ENCODE measurements around the gene DCC.

The DCC gene

GRCh38 chr18:52339891-52340371 lies at the start of gene DCC:
Gene DCC (plus strand): TSS chr18:52340197. CDS start chr18:52340788, 591 bp downstream.
- ChIA-PET CTCF (no interaction called here), POLR2A (no interaction called here)
- peak; percentile 11 for DNase-seq (ENCODE audit: extremely low spot score)
- no peak for TF ChIP-seq FOXM1 (IDR thresholded peaks at IDR 0.05; ENCODE audit: borderline replicate concordance)
- TF ChIP-seq SP1 (IDR thresholded peaks at IDR 0.05): no peak
- TF ChIP-seq NFRKB (IDR thresholded peaks at IDR 0.05): no peak
- no peak for TF ChIP-seq ARNT (IDR thresholded peaks at IDR 0.05)
- TF ChIP-seq FOXK2 (IDR thresholded peaks at IDR 0.05): no peak
- no peak for TF ChIP-seq LEF1 (IDR thresholded peaks at IDR 0.05; ENCODE audit: borderline replicate concordance)
- no peak for TF ChIP-seq SUZ12 (IDR thresholded peaks at IDR 0.05)
- TF ChIP-seq FOXA1 (IDR thresholded peaks at IDR 0.05): no peak

DNA sequence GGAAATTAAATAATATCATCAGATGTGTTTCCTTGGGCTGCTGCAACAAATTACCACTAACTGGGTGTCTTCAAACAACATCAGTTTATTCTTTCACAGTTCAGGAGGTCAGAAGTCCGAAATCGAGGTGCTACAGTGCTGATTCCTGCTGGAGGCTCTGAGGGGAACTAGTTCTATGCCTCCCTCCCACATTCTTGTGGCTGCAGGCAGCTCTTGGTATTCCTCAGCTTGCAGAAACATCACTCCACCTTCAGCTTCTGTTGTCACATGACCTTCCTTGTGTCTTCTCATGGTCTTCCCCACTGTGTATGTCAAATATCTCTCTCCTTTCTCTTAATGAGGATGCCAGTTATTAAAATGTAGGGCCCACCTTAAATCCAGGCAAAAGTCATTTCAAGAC lies 29.3 kb upstream of the DCC start:
- POLR2A ChIA-PET: no interaction called here
- no peak for DNase-seq (ENCODE audit: extremely low spot score)
- TF ChIP-seq CTBP1 (IDR thresholded peaks at IDR 0.05; ENCODE audit: borderline replicate concordance) (no peak), ARNT (IDR thresholded peaks at IDR 0.05) (no peak), NFRKB (IDR thresholded peaks at IDR 0.05) (no peak)
- CTCF ChIA-PET: no interaction called here

DNA sequence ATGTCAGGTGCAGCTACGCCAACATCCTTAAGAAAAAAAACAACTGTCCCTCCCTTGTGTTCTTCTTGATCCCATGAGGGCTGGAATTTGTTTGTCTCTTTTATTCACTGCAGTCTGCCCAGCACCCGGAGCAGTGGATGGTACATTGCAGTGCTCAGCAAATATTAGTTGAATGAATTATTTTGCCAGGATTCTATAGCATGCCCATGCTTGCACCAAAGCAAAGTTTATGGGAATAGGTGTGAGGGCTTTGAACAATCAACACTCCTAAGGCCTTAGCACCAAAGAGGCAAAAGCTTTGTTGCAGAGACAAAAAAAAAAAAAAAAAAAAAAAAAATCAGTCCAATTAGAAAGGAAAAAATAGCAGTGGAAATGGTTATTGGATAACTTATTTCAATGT lies 28.7 kb upstream of the DCC start:
- ChIA-PET POLR2A (no interaction called here), CTCF (no interaction called here)
- DNase-seq (ENCODE audit: extremely low spot score): no peak
- TF ChIP-seq TARDBP (IDR thresholded peaks at IDR 0.05) (no peak), SUZ12 (IDR thresholded peaks at IDR 0.05) (no peak), HDGF (IDR thresholded peaks at IDR 0.05; ENCODE audit: borderline replicate concordance) (no peak), ELF4 (IDR thresholded peaks at IDR 0.05) (no peak), BHLHE40 (IDR thresholded peaks at IDR 0.05; ENCODE audit: borderline replicate concordance) (no peak)

- CTCF ChIA-PET: no interaction called here
- TF ChIP-seq BHLHE40 (IDR thresholded peaks at IDR 0.05; ENCODE audit: borderline replicate concordance) (no peak), FOXM1 (IDR thresholded peaks at IDR 0.05; ENCODE audit: borderline replicate concordance) (no peak), PKNOX1 (IDR thresholded peaks at IDR 0.05) (no peak), FOXA1 (IDR thresholded peaks at IDR 0.05) (no peak), L3MBTL2 (conservative IDR thresholded peaks at IDR 0.05) (no peak), SUZ12 (IDR thresholded peaks at IDR 0.05) (no peak), TARDBP (IDR thresholded peaks at IDR 0.05) (no peak), ZNF384 (IDR thresholded peaks at IDR 0.05) (no peak), HDGF (IDR thresholded peaks at IDR 0.05; ENCODE audit: borderline replicate concordance) (no peak), LEF1 (IDR thresholded peaks at IDR 0.05; ENCODE audit: borderline replicate concordance) (no peak), FOXK2 (IDR thresholded peaks at IDR 0.05) (no peak), SP1 (IDR thresholded peaks at IDR 0.05) (no peak), ELF4 (IDR thresholded peaks at IDR 0.05) (no peak), ARNT (IDR thresholded peaks at IDR 0.05) (no peak)
- POLR2A ChIA-PET: no interaction called here
- no peak for DNase-seq (ENCODE audit: extremely low spot score)
Measured at GRCh38 chr18:52312346-52312745, 27.7 kb upstream of the DCC start.

GRCh38 chr18:52313213-52313612 lies 26.8 kb upstream of the DCC start:
- POLR2A ChIA-PET: no interaction called here
- CTCF ChIA-PET: no interaction called here
- TF ChIP-seq PKNOX1 (IDR thresholded peaks at IDR 0.05) (no peak), FOXM1 (IDR thresholded peaks at IDR 0.05; ENCODE audit: borderline replicate concordance) (no peak), TARDBP (IDR thresholded peaks at IDR 0.05) (no peak), CTBP1 (IDR thresholded peaks at IDR 0.05; ENCODE audit: borderline replicate concordance) (no peak), ELF4 (IDR thresholded peaks at IDR 0.05) (no peak), ZNF384 (IDR thresholded peaks at IDR 0.05) (no peak), LEF1 (IDR thresholded peaks at IDR 0.05; ENCODE audit: borderline replicate concordance) (no peak), BHLHE40 (IDR thresholded peaks at IDR 0.05; ENCODE audit: borderline replicate concordance) (no peak)
- DNase-seq (ENCODE audit: extremely low spot score): no peak

DNA sequence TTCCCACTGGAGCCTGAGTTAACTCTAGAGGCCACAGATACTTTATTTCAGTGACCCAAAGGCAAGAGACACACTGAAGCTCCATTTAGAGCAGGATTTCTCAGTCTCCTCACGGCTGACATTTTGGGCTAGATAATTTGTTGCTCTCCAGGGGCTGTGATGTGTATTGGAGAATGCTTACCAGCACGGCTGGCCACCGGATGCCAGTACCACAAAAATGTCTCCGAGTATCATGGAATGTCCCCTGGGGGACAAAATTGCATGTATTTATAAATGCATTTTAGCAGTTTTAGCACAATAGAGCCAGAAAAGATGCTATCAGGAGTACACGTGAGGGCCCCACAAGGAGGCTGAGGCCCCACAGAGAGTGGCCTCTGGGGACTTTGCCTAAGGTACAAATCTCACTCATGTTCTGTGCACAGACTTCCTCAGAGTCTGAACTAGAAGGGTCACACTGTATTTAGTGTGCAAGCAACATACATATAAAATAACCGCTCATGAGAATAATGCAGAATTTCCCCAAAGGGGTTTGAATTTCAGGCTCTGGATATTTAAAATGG lies 20.5 kb upstream of the DCC start:
- CTCF ChIA-PET: no interaction called here
- TF ChIP-seq HDGF (IDR thresholded peaks at IDR 0.05; ENCODE audit: borderline replicate concordance) (no peak), LEF1 (IDR thresholded peaks at IDR 0.05; ENCODE audit: borderline replicate concordance) (no peak), ELF4 (IDR thresholded peaks at IDR 0.05) (no peak), ZNF384 (IDR thresholded peaks at IDR 0.05) (no peak), PKNOX1 (IDR thresholded peaks at IDR 0.05) (no peak), NFRKB (IDR thresholded peaks at IDR 0.05) (no peak), TARDBP (IDR thresholded peaks at IDR 0.05) (no peak)
- POLR2A ChIA-PET: no interaction called here
- no peak for DNase-seq (ENCODE audit: extremely low spot score)

DNA sequence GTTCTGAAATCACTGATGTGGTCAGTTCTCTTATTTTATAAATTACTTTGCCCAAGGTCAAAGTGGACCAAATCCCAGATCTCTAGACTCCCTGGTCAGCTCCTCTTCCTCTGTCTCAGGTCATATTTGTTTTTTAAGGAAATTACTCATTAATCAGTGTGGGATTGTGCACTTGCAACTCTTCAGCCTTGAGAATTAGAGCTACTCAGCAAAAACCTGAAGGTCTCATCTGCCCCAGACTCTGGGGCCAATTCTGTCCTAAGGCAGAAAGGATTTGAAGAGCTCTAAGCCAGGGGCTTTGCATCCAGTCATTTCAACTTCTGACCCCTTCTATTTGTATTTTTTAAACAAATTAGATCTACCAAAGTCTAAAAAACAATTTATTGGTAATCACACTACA lies 17.7 kb upstream of the DCC start:
- ChIA-PET POLR2A (no interaction called here), CTCF (no interaction called here)
- DNase-seq (ENCODE audit: extremely low spot score): no peak
- TF ChIP-seq CTBP1 (IDR thresholded peaks at IDR 0.05; ENCODE audit: borderline replicate concordance) (no peak), TARDBP (IDR thresholded peaks at IDR 0.05) (no peak), SP1 (IDR thresholded peaks at IDR 0.05) (no peak), FOXA1 (IDR thresholded peaks at IDR 0.05) (no peak), SUZ12 (IDR thresholded peaks at IDR 0.05) (no peak), LEF1 (IDR thresholded peaks at IDR 0.05; ENCODE audit: borderline replicate concordance) (no peak), FOXK2 (IDR thresholded peaks at IDR 0.05) (no peak), BHLHE40 (IDR thresholded peaks at IDR 0.05; ENCODE audit: borderline replicate concordance) (no peak), L3MBTL2 (conservative IDR thresholded peaks at IDR 0.05) (no peak), FOXM1 (IDR thresholded peaks at IDR 0.05; ENCODE audit: borderline replicate concordance) (no peak), PKNOX1 (IDR thresholded peaks at IDR 0.05) (no peak), ZNF384 (IDR thresholded peaks at IDR 0.05) (no peak), HDGF (IDR thresholded peaks at IDR 0.05; ENCODE audit: borderline replicate concordance) (no peak), ELF4 (IDR thresholded peaks at IDR 0.05) (no peak)

All from HEK293T (cell line).